Epithelial cell of proximal tubule (primary cell): ENCODE data around the gene SPNS3. TPM values are rescaled to one million over a fixed set of nuclear protein-coding genes. Genes with fewer than 3 reads are reported as not detected.

Experiments used
- DNase-seq: peaks from one replicate; pipeline ENCODE4 v3.0.0-alpha.2; 2011; ENCODE audit warnings: low read depth
- H3K4me3 ChIP-seq: 2 replicates; pipeline ENCODE4 v1.5.1; 2011; ENCODE audit warnings: low read depth, mild to moderate bottlenecking, low read length
- total RNA-seq: library from RNA; depleted of rRNA; stranded (reverse); fragments of >200 nt; gene quantifications from 2 replicates; pipeline ENCODE4 v1.2.3, GENCODE V29; 2015
- TF ChIP-seq, protein P1 (sequence below): conservative IDR thresholded peaks from 2 replicates; pipeline ENCODE4 v1.5.1; 2012; ENCODE audit warnings: low read depth, mild to moderate bottlenecking, low read length

SPNS3 gene
- total RNA-seq, 1 donor from 2014 or later: 0.75 TPM

DNA sequence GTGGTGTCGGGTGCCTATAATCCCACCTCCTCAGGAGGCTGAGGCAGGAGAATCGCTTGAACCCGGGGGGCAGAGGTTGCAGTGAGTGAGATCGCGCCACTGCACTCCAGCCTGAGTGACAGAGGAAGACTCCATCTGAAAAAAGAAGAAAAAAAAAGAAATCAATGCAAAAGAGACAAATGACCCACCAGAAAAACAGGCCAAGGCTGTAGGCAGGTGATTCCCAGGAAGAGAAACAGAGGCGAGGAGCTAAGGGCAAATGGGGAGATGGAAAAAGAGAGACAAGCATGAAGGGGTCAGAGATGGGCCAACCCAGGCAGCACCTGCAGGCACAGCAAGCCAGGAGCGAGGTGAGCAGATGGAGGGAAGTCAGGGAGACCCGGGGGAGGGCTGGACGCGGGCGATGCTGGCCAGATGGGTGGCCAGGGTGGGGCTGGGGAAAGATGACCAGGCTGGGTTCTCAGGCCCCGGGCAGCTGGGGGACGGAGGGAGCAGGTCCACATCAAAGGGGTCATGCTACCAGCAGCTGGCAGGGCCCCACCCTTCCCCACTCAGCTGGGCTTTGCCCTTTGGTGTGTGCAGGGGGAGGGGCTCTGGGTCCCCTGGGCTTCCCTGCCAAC, 95.9 kb downstream of the SPNS3 start:
- no peak overlapping the region for H3K4me3 ChIP-seq
- DNase-seq: no peak
- TF ChIP-seq, protein P1, sequence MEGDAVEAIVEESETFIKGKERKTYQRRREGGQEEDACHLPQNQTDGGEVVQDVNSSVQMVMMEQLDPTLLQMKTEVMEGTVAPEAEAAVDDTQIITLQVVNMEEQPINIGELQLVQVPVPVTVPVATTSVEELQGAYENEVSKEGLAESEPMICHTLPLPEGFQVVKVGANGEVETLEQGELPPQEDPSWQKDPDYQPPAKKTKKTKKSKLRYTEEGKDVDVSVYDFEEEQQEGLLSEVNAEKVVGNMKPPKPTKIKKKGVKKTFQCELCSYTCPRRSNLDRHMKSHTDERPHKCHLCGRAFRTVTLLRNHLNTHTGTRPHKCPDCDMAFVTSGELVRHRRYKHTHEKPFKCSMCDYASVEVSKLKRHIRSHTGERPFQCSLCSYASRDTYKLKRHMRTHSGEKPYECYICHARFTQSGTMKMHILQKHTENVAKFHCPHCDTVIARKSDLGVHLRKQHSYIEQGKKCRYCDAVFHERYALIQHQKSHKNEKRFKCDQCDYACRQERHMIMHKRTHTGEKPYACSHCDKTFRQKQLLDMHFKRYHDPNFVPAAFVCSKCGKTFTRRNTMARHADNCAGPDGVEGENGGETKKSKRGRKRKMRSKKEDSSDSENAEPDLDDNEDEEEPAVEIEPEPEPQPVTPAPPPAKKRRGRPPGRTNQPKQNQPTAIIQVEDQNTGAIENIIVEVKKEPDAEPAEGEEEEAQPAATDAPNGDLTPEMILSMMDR: no peak

DNA sequence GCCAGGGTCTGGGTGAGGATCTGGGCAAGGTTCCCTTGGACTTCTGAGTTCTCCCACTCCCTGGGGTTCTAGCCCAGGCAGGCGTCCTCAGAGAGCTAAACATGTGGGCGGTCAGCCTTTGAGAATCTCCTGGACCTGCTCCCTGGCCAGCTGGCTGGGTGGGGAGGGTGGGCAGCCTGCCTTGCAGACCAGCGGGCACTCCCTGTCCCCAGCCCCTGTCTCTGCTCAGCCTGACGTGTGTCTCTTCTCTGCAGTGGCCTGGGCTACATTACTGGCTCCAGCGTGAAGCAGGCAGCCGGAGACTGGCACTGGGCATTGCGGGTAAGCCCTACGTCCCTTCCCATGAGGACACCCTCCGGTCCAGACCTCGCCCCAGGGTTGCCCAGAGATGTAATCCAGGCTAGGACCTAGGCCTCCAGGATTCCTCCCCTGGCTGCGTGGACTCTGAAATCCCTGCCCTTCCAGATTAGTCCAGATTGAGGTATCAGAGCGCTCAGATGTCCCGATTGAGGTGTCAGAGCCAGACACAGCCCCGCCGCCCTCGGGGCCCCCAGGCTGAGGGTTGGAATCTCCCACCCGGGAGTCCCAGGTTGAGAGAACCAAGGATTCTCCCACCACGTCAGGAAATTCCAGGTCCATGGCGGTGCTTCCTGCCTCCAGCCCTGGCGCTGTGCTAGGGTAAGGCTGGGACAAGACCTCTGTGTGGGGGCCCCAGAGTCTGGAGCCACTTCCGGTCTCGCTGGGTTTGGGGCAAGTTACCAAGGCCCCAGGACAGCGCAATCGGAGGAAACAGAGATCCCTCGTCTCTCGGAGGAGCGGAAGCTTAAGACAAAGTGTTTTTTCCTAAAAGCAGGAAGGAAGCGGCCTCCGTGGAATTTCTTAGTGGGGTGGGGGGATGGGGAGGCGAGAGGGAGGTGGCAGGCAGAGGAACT, 97.3 kb downstream of the SPNS3 start:
- H3K4me3 ChIP-seq: no peak overlapping the region
- TF ChIP-seq, protein P1: no peak
- DNase-seq: no peak

DNA sequence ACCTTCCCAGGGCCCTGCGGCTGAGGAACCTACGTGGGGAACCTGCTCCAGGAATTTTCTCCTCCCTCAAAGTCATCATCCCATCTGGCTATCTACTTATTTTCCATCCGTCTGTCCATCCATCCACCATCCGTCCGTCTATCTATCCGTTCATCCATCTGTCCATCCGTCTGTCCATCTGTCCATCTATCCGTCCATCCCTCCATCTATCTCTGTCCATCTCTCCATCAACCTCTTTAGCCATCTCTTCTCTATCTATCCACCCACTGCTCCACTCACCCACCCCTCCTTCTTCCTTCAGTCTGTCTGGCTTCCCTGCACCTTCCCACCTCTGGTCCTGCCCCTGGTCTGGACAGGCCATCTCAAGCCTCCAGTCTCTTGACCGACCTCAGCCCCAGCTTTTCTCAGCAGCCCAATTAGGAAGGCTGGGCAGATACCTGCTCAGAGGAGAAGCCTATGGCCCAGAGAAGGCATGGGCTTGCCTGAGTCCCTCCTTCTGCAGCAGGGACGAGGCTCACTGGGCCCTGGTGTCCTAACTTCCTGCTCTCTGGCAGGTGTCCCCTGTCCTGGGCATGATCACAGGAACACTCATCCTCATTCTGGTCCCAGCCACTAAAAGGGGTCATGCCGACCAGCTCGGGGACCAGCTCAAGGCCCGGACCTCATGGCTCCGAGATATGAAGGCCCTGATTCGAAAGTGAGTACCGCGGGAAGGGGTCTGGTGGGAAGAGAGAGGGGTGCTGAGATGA, 98.4 kb downstream of the SPNS3 start:
- DNase-seq: no peak
- H3K4me3 ChIP-seq: no peak overlapping the region
- TF ChIP-seq, protein P1: no peak

DNA sequence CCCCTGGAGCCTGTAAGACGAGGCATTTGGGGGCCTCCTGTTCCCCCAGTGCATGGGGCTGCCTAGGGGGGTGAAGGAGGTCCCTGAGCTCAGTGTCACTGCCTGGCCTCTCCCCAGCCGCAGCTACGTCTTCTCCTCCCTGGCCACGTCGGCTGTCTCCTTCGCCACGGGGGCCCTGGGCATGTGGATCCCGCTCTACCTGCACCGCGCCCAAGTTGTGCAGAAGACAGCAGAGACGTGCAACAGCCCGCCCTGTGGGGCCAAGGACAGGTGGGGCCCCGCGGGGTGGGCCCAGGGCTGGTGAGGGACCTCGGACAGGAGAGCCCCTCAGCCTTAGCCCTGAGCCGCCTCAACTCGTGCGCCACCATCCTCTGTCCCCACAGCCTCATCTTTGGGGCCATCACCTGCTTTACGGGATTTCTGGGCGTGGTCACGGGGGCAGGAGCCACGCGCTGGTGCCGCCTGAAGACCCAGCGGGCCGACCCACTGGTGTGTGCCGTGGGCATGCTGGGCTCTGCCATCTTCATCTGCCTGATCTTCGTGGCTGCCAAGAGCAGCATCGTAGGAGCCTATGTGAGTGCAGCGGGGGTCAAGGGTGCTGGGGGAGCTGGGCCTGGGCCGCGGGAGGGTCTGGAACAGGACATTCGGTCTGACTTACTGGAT, 99.3 kb downstream of the SPNS3 start:
- DNase-seq: no peak
- H3K4me3 ChIP-seq: no peak overlapping the region
- TF ChIP-seq, protein P1: no peak

DNA sequence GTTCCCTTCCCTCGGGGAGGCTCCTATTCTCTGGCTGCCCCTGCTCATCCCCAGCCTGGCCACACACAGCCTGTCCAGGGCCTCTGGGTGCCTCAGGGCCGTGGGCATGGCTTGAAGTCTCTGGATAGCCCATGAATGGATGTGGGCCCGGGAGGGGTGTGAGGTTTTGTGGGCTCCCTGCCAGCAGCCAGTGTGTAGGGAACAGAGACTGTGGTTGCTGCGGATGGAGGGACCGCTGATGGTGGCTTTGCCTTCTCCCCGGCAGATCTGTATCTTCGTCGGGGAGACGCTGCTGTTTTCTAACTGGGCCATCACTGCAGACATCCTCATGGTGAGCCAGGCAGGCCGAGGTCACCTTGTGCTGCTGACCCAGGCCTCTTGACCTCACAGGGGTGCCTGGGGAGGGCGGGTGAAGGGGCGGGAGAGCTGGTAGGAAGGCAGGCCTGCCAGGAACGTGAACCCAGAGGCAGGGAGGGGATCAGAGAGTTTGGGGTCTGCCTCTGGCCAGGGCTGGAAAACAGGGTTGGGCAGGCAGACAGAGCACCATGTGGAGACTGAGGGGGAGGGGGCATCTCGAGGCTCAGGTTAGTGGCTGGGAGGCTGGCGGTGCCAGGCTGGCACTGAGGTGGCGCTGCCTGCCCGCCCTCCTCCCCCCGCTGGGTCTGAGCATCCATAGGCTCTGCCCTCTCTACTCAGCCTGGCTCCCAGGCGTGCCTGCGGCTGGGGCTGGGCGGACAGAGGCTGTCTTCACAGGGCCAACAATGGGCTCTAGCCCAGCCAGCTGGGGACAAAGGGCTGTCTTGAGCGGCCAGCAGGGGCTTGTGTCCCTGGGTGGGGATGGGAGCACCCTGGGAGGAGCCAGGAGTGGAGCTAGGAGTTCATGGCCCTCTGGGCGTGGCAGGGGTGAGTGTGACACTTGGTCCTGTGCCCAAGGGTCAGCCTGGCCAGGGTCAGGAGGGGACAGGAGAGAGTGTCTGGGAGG, 100.1 kb downstream of the SPNS3 start:
- TF ChIP-seq, protein P1: no peak
- no peak for DNase-seq
- no peak overlapping the region for H3K4me3 ChIP-seq
